HL-60 (cell line): ENCODE measurements around the gene SPRY2.

ENCODE experiments used
- CTCF ChIP-seq: IDR thresholded peaks from one replicate; pipeline ENCODE4 v1.5.1; 2011; ENCODE audit warnings: low read length, control low read depth, inconsistent platforms; ENCODE audit not compliant: insufficient read depth
- GABPA ChIP-seq: IDR thresholded peaks from 2 replicates; pipeline ENCODE4 v1.6.1; 2012; ENCODE audit warnings: low read depth
- POLR2AphosphoS5 ChIP-seq: IDR thresholded peaks from 2 replicates; pipeline ENCODE4 v1.6.1; 2012; ENCODE audit warnings: low read depth

GRCh38 chr13:80390338-80390737, 49.4 kb upstream of the SPRY2 start:
- TF ChIP-seq CTCF = no peak
- TF ChIP-seq POLR2AphosphoS5 = no peak
- TF ChIP-seq GABPA = no peak
